GM21825 (cell line): Measurements from ENCODE around the gene FJX1.
"Not testable (repeated sequence)": the region's sequence is repeated elsewhere in the genome, so short reads cannot be mapped to it uniquely, and the experiment has no call there.

Experiments used
- ATAC-seq: cut with Tn5 transposase; IDR thresholded peaks from one replicate; pipeline ENCODE4 v1.9.1; 2021; ENCODE audit warnings: mild to moderate bottlenecking, moderate library complexity; ENCODE audit not compliant: unreplicated experiment

FJX1 gene

GRCh38 chr11:35663408-35663702, 45.1 kb downstream of the FJX1 start:
- no peak for ATAC-seq

DNA sequence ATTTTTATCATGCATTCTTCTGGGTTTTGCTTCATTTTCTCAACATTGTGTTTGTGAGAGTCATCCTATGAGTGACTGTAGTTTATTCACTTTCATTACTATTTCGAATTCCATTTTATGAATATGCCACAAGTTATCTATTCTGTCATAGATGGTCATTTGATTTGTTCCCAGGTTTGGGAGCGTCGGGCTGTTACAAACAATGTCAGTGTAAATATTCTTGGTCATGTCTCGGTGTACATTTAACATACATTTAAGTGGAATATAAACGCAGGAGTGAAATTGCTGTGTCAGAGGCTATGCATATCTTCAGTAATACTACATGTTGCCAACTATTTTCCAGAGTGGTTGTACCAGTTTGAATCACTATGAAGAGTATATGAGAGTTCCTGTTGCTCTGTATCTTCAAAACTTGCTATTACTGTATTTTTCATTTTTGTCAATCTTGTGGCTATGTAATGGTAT, 46.7 kb downstream of the FJX1 start:
- no peak for ATAC-seq

GRCh38 chr11:35667257-35667656, 49.0 kb downstream of the FJX1 start:
- ATAC-seq: no peak

- not testable (repeated sequence) for ATAC-seq
Observed at GRCh38 chr11:35668350-35668749, 50.1 kb downstream of the FJX1 start.
